ENCODE data around the gene RNF152.
A peak's percentile ranks its signal among the peaks of the same experiment; 100 is the strongest.

Gene RNF152

DNA sequence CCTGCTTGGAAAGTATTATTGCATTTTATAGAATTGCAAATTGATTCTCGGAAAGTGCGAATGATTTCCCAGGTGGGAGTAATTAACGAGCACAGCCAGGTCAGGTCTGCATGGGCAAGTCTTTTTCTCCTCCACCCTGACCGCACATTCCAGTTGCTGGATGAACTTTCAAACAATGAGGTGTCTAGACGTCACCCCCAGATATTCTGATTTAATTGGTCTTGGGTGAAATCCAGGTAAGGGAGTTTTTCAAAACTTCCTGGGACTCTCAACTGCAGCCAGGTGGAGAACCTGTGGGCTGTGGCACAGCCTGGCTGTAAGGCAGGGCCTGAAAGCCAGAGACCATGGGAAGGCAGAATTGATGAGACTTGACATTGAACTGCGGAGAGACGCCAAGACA, 15.9 kb upstream of the RNF152 start:
- no peak overlapping the region for H3K4me3 ChIP-seq (replicated peaks; ENCODE audit: low read depth, low read length)
- DNase-seq (ENCODE audit: extremely low read depth, low read depth): no peak
- TF ChIP-seq, protein P1, sequence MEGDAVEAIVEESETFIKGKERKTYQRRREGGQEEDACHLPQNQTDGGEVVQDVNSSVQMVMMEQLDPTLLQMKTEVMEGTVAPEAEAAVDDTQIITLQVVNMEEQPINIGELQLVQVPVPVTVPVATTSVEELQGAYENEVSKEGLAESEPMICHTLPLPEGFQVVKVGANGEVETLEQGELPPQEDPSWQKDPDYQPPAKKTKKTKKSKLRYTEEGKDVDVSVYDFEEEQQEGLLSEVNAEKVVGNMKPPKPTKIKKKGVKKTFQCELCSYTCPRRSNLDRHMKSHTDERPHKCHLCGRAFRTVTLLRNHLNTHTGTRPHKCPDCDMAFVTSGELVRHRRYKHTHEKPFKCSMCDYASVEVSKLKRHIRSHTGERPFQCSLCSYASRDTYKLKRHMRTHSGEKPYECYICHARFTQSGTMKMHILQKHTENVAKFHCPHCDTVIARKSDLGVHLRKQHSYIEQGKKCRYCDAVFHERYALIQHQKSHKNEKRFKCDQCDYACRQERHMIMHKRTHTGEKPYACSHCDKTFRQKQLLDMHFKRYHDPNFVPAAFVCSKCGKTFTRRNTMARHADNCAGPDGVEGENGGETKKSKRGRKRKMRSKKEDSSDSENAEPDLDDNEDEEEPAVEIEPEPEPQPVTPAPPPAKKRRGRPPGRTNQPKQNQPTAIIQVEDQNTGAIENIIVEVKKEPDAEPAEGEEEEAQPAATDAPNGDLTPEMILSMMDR (IDR thresholded peaks at IDR 0.05; ENCODE audit: low read depth, low read length, missing control alignments): no peak

DNA sequence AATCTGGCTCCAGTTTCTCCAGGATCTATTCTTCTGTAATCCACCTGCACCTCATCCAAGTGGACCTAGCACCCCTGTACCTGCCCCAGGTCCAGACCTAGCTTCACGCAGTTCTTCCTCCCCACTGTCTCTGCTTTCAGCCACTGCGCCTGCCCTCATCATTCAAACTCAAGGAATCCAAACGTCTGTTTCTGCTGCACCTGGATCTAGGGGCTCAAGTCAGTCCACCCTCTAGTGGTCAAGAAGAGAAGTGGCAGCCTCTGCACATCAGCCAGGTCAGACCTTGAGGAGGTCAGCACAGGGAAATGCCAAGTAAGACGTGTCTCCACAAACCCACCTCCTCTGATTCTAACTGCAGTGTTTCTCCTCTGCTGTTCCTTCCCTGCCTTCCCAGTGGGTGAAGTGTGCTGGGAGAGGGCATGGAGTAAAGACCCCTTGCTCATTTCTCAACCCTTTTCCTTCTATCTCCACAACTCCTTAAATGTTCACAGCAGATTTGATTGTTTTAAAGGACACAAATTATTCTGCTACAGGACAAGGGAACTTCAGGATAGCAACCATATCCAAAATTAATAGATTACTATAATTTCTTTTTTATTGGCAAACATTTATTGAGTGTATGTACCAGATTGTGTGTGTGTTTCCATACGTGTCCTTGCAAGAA, 8.6 kb upstream of the RNF152 start:
- TF ChIP-seq, protein P1 (IDR thresholded peaks at IDR 0.05; ENCODE audit: low read depth, low read length, missing control alignments): peak; percentile 98
- no peak for DNase-seq (ENCODE audit: extremely low read depth, low read depth)

GRCh38 chr18:61900504-61901281, 7.9 kb upstream of the RNF152 start:
- no peak overlapping the region for H3K4me3 ChIP-seq (replicated peaks; ENCODE audit: low read depth, low read length)
- DNase-seq (ENCODE audit: extremely low read depth, low read depth): no peak
- TF ChIP-seq, protein P1 (IDR thresholded peaks at IDR 0.05; ENCODE audit: low read depth, low read length, missing control alignments): no peak

More for the DNA sequence above, 8.6 kb upstream of the RNF152 start:
- H3K4me3 ChIP-seq (replicated peaks; ENCODE audit: low read depth, low read length): no peak overlapping the region

GRCh38 chr18:61898640-61899101, 5.9 kb upstream of the RNF152 start:
- TF ChIP-seq, protein P1 (IDR thresholded peaks at IDR 0.05; ENCODE audit: low read depth, low read length, missing control alignments): no peak
- no peak for DNase-seq (ENCODE audit: extremely low read depth, low read depth)
- no peak overlapping the region for H3K4me3 ChIP-seq (replicated peaks; ENCODE audit: low read depth, low read length)

- TF ChIP-seq, protein P1 (IDR thresholded peaks at IDR 0.05; ENCODE audit: low read depth, low read length, missing control alignments): no peak
- no peak for DNase-seq (ENCODE audit: extremely low read depth, low read depth)
- no peak overlapping the region for H3K4me3 ChIP-seq (replicated peaks; ENCODE audit: low read depth, low read length)
These were observed 4.0 kb upstream of the RNF152 start for GRCh38 chr18:61896757-61897156.

GRCh38 chr18:61896118-61896517, 3.3 kb upstream of the RNF152 start:
- H3K4me3 ChIP-seq (replicated peaks; ENCODE audit: low read depth, low read length): no peak overlapping the region
- TF ChIP-seq, protein P1 (IDR thresholded peaks at IDR 0.05; ENCODE audit: low read depth, low read length, missing control alignments): no peak
- DNase-seq (ENCODE audit: extremely low read depth, low read depth): no peak

Measured in HFF-Myc (cell line).